M059J (cell line): ENCODE results near the gene FOLH1. TPM values are rescaled to one million over a fixed set of nuclear protein-coding genes. Genes with fewer than 3 reads are reported as not detected.
"Not testable (repeated sequence)": the region's sequence is repeated elsewhere in the genome, so short reads cannot be mapped to it uniquely, and the experiment has no call there.

Experiments used
- DNase-seq: peaks from one replicate; pipeline ENCODE4 v3.0.0-alpha.2; 2012; ENCODE audit warnings: low read depth
- total RNA-seq: library from RNA; depleted of rRNA; stranded (reverse); fragments of >200 nt; shearing (Covaris generic); gene quantifications from 2 replicates; pipeline ENCODE4 v1.2.3, GENCODE V29; 2014; rRNA removed

FOLH1 gene
- not detected in 2 replicates for total RNA-seq

DNA sequence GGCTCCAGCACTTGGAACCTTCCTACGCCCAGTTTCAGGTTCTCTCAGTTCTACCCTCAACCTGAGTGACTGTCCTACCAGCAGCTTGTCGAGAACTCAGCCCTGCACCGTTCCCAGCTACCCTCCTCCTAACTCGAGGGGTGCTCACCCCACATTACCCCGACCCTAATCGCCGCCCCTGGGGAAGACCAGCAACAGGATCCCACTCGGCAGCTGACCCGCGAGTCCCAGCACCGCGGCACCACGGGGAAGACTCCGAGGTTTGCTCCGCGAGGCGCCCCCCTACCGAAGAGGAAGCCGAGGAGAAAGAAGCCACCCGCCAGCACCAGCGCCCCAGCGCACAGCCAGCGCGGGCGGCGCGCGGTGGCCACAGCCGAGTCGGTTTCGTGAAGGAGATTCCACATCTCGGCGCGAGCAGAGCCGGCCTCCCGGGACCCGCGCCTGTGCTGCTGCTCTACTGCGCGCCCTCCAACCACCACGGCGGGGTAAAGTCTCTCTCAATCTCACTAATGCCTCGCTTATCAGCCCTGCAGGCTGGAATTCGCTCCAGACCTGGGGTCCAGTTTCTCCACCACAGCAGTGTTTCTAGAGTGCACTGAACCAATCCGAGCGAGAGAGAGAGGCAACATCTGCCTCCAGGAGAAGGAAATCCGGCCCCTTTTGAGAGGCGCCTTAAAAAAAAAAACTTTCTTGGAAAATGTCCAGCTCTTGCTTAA is at the start of gene FOLH1:
FOLH1 (minus strand) TSS at position 597 of the 716 bp plus-strand sequence; CDS start at position 404, 193 bp downstream.
- peak; percentile 0 for DNase-seq

DNA sequence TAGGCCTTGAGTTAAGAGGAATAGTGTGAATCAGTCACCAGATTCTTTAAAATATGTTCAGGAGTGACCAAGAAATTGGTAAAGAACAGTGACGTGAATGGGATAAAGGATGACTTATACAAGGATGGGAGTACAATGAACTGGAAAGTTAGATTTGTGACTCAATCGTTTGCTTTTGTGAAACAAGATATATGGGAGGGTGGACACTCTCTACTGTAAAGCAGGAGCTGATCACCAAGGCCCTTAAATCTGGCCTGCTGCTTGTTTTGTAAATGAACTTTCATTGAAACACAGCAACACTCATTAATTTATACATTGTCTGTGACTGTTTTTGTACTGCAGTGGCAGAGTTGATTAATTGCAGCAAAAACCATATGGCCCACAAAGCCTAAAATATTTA is 46.7 kb upstream of the FOLH1 start:
- not testable (repeated sequence) for DNase-seq

- DNase-seq = not testable (repeated sequence)
These were observed 42.8 kb upstream of the FOLH1 start for GRCh38 chr11:49251212-49251611.

DNA sequence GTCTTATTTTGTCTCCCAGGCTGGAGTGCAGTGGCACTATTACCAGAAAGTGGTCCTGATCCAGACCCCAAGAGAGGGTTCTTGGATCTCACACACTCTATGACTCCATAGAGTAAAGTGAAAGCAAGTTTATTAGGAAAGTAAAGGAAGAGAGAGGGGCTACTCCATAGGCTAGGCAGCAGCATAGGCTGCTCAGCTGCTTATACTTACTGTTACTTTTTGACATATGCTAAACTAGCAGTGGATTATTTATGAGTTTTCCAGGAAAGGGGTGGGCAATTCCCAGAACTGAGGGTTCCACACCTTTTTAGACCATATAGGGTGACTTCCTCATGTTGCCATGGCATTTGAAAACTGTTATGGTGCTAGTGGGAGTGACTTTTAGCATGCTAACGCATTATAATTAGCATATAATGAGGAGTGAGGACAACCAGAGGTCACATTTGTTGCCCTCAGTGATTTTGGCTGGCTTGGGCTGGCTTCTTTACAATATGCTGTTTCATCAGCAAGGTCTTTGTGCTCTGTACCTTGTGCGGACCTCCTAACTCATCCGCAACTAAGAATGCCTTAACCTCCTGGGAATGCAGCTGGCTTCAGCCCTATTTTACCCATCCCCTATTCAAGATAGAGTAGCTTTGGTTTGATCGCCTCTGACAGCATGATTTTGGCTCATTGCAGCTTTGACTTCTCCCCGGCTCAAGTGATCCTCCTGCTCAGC is 42.2 kb upstream of the FOLH1 start:
- not testable (repeated sequence) for DNase-seq

- DNase-seq = not testable (repeated sequence)
These were observed 41.0 kb upstream of the FOLH1 start for GRCh38 chr11:49249363-49249762.

GRCh38 chr11:49233685-49234084 is 25.3 kb upstream of the FOLH1 start:
- not testable (repeated sequence) for DNase-seq

DNA sequence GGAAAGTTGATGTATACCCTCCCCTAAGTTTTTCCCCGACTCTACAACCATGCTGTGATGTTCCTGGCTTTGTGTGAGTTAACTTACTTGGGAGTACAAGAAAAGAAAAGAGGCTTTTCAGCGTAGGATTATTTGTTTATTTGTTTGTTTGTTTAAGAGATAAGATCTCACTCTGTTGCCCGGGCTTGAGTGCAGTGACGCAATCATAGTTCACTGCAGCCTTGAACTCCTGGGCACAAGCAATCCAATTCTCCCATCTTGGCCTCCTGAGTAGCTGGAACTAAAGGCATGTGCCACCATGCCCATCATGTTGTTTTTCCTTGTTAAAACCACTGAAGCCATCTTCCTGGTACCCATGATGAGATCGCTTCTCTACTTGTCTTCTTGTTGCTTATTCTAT is 24.6 kb upstream of the FOLH1 start:
- DNase-seq = not testable (repeated sequence)

DNA sequence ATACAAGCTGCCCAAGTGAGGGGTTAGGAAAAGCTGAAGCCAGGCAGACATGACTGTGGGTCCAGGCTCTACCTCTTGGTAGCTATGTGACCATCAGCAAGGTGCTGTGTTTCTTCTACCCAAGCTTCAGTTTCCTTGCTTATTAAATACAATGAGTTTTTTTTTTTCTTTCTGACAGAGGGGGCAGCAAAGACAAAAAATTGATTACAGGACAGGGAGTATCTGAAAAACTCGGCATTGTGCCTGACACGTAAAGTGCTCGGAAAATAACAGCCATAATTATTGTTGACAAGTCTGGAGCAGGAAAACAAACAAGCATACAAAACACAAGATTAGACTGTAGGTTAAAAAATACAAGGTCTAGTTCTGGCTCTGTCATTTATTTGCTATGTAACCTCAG is 23.3 kb upstream of the FOLH1 start:
- not testable (repeated sequence) for DNase-seq

DNA sequence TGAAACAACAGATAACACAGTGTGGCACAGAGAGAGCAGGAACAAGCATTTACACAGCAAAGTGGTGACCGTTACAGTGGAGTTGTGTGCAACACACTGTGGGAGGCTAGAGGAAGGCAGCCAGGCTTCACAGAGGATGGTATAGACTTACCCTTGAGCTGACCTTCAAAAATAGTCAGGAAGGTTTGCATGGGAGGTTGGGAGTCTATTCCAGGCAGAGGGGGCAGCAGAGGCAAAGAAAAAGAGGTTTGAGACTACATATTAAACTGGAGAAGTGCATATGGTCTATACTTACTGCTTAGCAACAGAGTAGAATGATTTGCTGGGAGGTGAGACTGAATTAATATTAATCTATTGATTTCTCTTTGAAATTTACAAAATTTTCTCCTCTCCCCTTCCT is 22.1 kb upstream of the FOLH1 start:
- DNase-seq = not testable (repeated sequence)

GRCh38 chr11:49230001-49230400 is 21.6 kb upstream of the FOLH1 start:
- DNase-seq = not testable (repeated sequence)

DNA sequence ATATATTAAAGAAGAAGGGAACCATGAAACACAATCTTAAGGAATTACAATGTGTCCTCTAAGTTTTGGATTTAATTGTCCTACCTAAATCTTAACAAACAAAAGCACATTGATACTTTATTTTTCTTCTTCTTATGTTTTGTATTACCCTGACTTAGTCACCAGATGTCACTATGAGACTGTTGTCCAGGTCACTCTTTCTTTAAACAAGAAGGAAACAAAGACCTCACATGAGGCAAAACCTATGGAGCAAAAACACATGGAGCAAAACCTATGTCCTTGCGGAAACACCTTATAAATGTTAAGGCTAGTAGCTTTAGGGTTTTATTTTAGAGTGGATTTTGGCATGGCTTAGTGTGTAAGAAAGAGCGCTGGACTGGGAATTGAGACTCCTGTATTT is 20.7 kb upstream of the FOLH1 start:
- not testable (repeated sequence) for DNase-seq

GRCh38 chr11:49225255-49225785 is 16.9 kb upstream of the FOLH1 start:
- DNase-seq = not testable (repeated sequence)

- DNase-seq = no peak
These were observed 12.7 kb upstream of the FOLH1 start for GRCh38 chr11:49221112-49221511.

DNA sequence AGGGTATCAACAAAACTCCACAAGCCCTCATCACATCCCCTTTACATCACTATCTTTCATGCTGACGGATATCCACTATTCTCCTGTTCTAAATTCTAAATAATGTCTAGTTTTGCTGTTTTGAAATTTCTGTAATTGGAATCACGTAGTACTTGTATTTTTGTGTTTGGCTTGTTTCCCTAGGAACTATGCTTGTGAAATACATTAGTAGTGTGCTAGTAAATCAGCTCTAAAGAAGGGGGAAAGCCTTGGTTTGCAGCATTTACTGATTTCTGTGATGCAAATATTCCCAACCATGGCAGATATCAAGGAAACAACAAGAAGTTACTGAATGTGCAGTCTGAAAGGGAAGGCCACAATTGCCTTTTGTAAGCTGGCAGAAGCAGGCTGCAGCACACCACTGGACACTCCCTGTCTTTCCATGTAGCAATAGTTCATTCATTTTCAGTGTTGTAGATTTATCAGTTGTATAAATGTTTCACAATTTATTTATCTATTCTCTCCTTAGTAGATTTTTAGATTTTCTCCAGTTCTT is 4.7 kb upstream of the FOLH1 start:
- DNase-seq = no peak

DNA sequence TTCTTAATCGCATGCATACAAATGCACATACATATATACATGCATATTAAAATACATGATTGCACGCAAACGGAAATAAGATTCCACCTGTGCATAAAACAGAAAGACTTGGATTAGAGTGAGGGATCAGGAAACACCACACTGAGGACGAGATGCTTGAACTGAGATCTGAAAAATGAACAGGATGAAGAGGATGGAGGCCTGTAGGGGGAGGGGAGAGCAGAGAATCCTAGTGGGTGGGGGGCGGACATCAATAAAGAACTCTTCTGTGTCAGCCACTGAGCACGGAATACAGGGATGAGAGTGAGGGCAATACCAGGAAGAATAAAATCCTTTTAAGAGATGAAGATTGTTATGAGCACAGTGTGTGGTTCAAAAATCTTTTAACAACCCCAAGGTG is 1.4 kb downstream of the FOLH1 start:
- DNase-seq = not testable (repeated sequence)

- no peak for DNase-seq
These were observed 6.0 kb downstream of the FOLH1 start for GRCh38 chr11:49202287-49202976.

DNA sequence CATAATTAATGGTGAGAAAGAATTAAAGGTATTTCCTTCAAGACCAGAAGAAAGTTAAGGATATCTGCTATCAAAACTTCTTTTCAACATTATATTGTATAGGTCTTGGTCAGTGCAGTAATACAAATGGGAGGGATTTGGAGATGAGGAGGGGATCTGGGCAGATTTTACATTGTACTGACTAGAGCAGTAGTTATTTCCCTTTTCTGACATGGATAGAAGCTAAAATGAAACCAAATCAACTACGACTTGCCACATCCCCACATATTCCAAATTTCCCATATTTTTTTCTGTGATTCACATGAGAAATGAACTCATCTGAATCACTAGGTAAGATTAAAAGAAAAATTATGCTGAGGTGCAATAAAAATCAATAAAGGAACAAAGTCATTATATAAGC is 11.6 kb downstream of the FOLH1 start:
- not testable (repeated sequence) for DNase-seq

DNA sequence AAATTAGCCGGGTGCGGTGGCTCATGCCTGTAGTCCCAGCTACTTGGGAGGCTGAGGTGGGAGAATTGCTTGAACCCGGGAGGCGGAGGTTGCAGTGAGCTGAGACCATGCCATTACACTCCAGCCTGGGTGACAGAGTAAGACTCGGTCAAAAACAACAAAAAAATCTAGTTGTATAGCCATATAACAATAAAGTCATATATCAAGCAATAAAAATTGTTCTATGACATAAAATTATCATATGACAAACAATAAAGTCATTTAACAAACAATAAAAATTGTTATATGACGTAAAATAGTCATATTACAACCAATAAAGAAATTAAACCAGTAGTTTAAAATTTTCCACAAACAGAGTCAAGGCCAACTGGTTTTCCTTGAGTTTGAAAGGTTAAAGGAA is 12.4 kb downstream of the FOLH1 start:
- DNase-seq = not testable (repeated sequence)

- not testable (repeated sequence) for DNase-seq
These were observed 18.1 kb downstream of the FOLH1 start for GRCh38 chr11:49190287-49190686.

DNA sequence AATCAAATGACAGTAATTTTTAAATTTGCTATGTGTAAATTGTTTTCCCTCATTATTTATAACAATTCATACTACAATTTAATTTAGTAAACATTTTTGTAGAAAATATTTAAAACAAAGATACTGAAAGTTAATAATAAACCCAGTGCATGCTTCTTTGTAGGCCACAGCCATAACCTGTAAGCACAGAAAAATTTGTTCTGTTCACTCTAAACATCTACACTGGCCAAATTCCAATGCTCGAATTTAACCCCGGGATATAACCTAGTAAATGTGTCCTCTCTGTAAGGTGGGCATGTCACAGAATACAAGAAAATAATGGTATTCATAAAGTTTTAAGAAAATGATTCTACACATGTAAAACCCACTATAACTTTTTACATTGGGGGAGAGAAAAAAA is 22.2 kb downstream of the FOLH1 start:
- not testable (repeated sequence) for DNase-seq

- not testable (repeated sequence) for DNase-seq
These were observed 22.8 kb downstream of the FOLH1 start for GRCh38 chr11:49185597-49185996.

GRCh38 chr11:49184756-49185155 is 23.6 kb downstream of the FOLH1 start:
- not testable (repeated sequence) for DNase-seq
